Loucy (cell line): ENCODE results near the gene FAM222A.

Experiments
- H2AFZ ChIP-seq: fragments of 200-600 bp; sonication (generic); 2 replicates; pipeline ENCODE4 v1.6.0; 2016; ENCODE audit warnings: antibody characterized with exemption, mild to moderate bottlenecking, low read length, moderate library complexity
- H3F3A ChIP-seq: fragments of 200-600 bp; 2 replicates; pipeline ENCODE4 v1.6.0; 2016; ENCODE audit warnings: antibody characterized with exemption, low read depth, mild to moderate bottlenecking
- H3K27me3 ChIP-seq: fragments of 200-600 bp; sonication (generic); 2 replicates; pipeline ENCODE4 v1.6.1; 2014; ENCODE audit warnings: low read length, mild to moderate bottlenecking; ENCODE audit not compliant: insufficient read depth, poor library complexity, severe bottlenecking
- H3K36me3 ChIP-seq: fragments of 200-600 bp; sonication (generic); 2 replicates; pipeline ENCODE4 v1.6.1; 2016; ENCODE audit warnings: low read length; ENCODE audit not compliant: insufficient read depth
- H3K4me1 ChIP-seq: fragments of 200-600 bp; sonication (generic); 2 replicates; pipeline ENCODE4 v1.5.1; 2014; ENCODE audit warnings: low read length, mild to moderate bottlenecking; ENCODE audit not compliant: insufficient read depth, poor library complexity, severe bottlenecking
- H3K4me2 ChIP-seq: fragments of 200-600 bp; sonication (generic); 2 replicates; pipeline ENCODE4 v1.6.0; 2014; ENCODE audit warnings: antibody characterized with exemption, low read length, low read depth, mild to moderate bottlenecking; ENCODE audit not compliant: poor library complexity, severe bottlenecking
- H3K4me3 ChIP-seq: fragments of 200-600 bp; sonication (generic); 2 replicates; pipeline ENCODE4 v1.5.1; 2014; ENCODE audit warnings: low read length, mild to moderate bottlenecking, mixed read lengths; ENCODE audit not compliant: poor library complexity, severe bottlenecking
- H3K79me2 ChIP-seq: fragments of 200-600 bp; sonication (generic); 2 replicates; pipeline ENCODE4 v1.6.1; 2014; ENCODE audit warnings: low read length; ENCODE audit not compliant: insufficient read depth
- H3K9ac ChIP-seq: fragments of 200-600 bp; sonication (generic); 2 replicates; pipeline ENCODE4 v1.6.0; 2014; ENCODE audit warnings: mild to moderate bottlenecking, low read depth, low read length, moderate library complexity; ENCODE audit not compliant: poor library complexity, severe bottlenecking
- H3K9me2 ChIP-seq: fragments of 200-600 bp; sonication (generic); replicated peaks from 2 replicates; pipeline ENCODE4 v1.6.1; 2016; ENCODE audit warnings: low read depth, low read length, mixed read lengths
- H3K9me3 ChIP-seq: fragments of 200-600 bp; sonication (generic); 2 replicates; pipeline ENCODE4 v1.6.1; 2014; ENCODE audit warnings: mild to moderate bottlenecking, antibody characterized with exemption, low read length, low read depth; ENCODE audit not compliant: insufficient read depth
- H4K20me1 ChIP-seq: fragments of 200-600 bp; sonication (generic); 2 replicates; pipeline ENCODE4 v1.6.0; 2014; ENCODE audit warnings: antibody characterized with exemption, low read length, mild to moderate bottlenecking; ENCODE audit not compliant: insufficient read depth, poor library complexity, severe bottlenecking
- EZH2phosphoT487 ChIP-seq: fragments of 200-600 bp; IDR thresholded peaks from 2 replicates; pipeline ENCODE4 v1.6.1; 2018; ENCODE audit warnings: antibody characterized with exemption, mild to moderate bottlenecking, moderate library complexity, borderline replicate concordance
- TF ChIP-seq, protein P1 (sequence below): fragments of 200-600 bp; sonication (generic); conservative IDR thresholded peaks from 2 replicates; pipeline ENCODE4 v1.5.1; 2014; ENCODE audit warnings: mild to moderate bottlenecking, antibody characterized with exemption, low read length

Gene FAM222A

DNA sequence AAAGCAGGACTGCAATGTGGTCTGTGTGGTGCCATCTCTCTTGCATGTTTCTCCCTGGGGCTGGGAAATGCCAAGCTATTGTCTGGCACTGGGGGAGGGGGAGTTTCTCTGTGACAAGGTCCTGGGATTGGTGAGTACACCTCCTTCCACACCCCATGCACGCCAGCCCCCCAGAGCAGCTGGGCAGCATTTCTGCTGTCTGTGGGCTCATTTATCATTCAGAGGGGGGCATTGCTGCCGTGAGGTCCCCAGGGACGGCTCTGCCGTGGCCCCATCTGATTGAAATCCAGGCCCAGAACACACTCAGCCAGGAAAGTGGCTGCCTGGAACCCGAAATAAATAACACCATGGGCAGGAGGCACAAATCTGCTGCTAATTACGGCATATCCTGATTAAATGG is 12.6 kb upstream of the FAM222A start:
- TF ChIP-seq, protein P1, sequence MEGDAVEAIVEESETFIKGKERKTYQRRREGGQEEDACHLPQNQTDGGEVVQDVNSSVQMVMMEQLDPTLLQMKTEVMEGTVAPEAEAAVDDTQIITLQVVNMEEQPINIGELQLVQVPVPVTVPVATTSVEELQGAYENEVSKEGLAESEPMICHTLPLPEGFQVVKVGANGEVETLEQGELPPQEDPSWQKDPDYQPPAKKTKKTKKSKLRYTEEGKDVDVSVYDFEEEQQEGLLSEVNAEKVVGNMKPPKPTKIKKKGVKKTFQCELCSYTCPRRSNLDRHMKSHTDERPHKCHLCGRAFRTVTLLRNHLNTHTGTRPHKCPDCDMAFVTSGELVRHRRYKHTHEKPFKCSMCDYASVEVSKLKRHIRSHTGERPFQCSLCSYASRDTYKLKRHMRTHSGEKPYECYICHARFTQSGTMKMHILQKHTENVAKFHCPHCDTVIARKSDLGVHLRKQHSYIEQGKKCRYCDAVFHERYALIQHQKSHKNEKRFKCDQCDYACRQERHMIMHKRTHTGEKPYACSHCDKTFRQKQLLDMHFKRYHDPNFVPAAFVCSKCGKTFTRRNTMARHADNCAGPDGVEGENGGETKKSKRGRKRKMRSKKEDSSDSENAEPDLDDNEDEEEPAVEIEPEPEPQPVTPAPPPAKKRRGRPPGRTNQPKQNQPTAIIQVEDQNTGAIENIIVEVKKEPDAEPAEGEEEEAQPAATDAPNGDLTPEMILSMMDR = no peak
- no peak for TF ChIP-seq EZH2phosphoT487
- no peaks in the 10 kb centered on the region for H3K79me2 ChIP-seq
- H4K20me1 ChIP-seq = no peaks in the 10 kb centered on the region
- no peak overlapping the region for H2AFZ ChIP-seq
- H3K9me3 ChIP-seq = no peaks in the 10 kb centered on the region
- H3K4me1 ChIP-seq = peaks cover 5% of the 10 kb centered on the region
- H3F3A ChIP-seq = no peaks in the 10 kb centered on the region
- H3K4me2 ChIP-seq = no peak overlapping the region
- H3K27me3 ChIP-seq = no peaks in the 10 kb centered on the region
- H3K9me2 ChIP-seq = no peaks in the 10 kb centered on the region
- H3K36me3 ChIP-seq = no peaks in the 10 kb centered on the region
- H3K4me3 ChIP-seq = no peak overlapping the region
- H3K9ac ChIP-seq = no peak overlapping the region

DNA sequence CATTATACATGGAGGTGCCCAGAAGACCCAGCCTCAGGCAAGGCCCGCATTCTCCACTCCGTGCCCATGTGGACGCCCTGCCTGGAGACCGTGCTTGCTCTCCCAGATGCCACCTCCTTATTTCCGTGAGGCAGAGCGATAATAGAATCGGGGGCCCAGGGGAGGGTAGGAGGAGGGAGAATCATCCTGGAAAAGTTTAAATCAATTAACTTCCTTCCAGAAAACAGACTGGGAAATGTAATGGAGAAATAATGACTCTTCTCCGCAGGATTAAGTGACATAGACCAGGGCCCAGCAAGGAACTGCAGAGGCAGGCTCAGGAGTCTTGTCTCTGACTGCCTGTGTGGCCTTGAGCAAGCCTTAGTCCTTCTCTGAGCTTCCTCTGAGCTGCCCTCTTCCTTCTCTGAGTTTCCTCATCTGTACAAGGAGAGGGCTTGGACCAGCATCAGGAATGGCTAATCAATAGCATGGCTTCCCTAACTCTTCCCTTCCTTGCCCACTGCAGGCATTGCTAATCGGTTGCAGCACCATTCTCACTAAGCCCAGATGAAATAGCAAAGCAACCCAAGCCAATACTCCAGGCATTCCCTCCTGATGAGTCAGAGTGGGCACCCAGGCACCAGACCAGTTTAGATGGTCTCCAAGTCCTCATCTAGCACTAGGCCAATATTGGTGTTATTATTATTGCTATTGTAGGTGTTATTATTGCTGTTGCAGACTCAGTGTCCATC is 11.3 kb upstream of the FAM222A start:
- no peaks in the 10 kb centered on the region for H3K36me3 ChIP-seq
- H2AFZ ChIP-seq = no peak overlapping the region
- H4K20me1 ChIP-seq = no peaks in the 10 kb centered on the region
- no peaks in the 10 kb centered on the region for H3K9me3 ChIP-seq
- no peaks in the 10 kb centered on the region for H3K4me1 ChIP-seq
- no peaks in the 10 kb centered on the region for H3K79me2 ChIP-seq
- no peaks in the 10 kb centered on the region for H3K27me3 ChIP-seq
- H3K4me3 ChIP-seq = no peak overlapping the region
- H3K9ac ChIP-seq = no peak overlapping the region
- H3K9me2 ChIP-seq = no peaks in the 10 kb centered on the region
- no peak overlapping the region for H3K4me2 ChIP-seq
- no peaks in the 10 kb centered on the region for H3F3A ChIP-seq
- TF ChIP-seq, protein P1 = no peak
- TF ChIP-seq EZH2phosphoT487 = no peak

DNA sequence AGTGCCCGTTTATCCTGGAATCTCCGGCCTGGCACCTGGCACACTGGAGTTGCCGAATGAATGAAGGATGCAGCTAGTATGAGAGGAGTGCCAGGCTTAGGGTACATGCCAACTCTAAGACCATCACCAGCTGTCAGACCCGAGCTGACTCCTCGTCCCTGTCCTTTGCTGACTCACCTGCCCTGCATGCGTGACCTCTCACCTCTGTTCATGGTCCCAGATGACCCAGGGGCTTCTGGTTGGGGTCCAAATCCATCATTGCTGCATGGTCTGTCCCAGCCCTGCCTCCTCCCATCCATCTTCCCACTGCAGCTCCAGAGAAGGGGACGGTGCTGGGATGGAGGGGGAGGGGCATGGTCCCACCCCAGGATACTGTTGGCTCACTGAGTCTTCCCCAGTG is 9.9 kb upstream of the FAM222A start:
- Histone ChIP-seq H3K4me3 (no peak overlapping the region), H3K4me1 (no peaks in the 10 kb centered on the region), H3K27me3 (no peaks in the 10 kb centered on the region), H3K9me2 (no peaks in the 10 kb centered on the region), H2AFZ (no peak overlapping the region), H3K79me2 (no peaks in the 10 kb centered on the region), H3F3A (no peaks in the 10 kb centered on the region), H3K4me2 (no peak overlapping the region), H3K36me3 (no peaks in the 10 kb centered on the region), H4K20me1 (no peaks in the 10 kb centered on the region), H3K9ac (no peak overlapping the region), H3K9me3 (no peaks in the 10 kb centered on the region)
- no peak for TF ChIP-seq EZH2phosphoT487
- TF ChIP-seq, protein P1 = no peak
